ENCODE results near the gene PDE6H. TPM values are rescaled to one million over a fixed set of nuclear protein-coding genes. Genes with fewer than 3 reads are reported as not detected.

Gene PDE6H
- total RNA-seq, 1 donor from 2014 or later = not detected

GRCh38 chr12:14963520-14963919, 9.3 kb upstream of the PDE6H start:
- no peak for DNase-seq
- intact Hi-C loops (cut with micrococcal nuclease) = no loop called here
- no peak for ATAC-seq

- intact Hi-C loops (cut with micrococcal nuclease) = no loop called here
These were observed 8.4 kb upstream of the PDE6H start for GRCh38 chr12:14964406-14964805.

GRCh38 chr12:14965221-14965620, 7.6 kb upstream of the PDE6H start:
- DNase-seq (no peak), ATAC-seq (no peak)
- intact Hi-C loops (cut with micrococcal nuclease) = no loop called here

More at GRCh38 chr12:14964406-14964805, 8.4 kb upstream of the PDE6H start:
- ATAC-seq (no peak), DNase-seq (no peak)

- intact Hi-C loops (cut with micrococcal nuclease) = no loop called here
- no peak for ATAC-seq
- no peak for DNase-seq
These were observed 4.4 kb upstream of the PDE6H start for GRCh38 chr12:14968478-14968877.

- intact Hi-C loops (cut with micrococcal nuclease) = no loop called here
- DNase-seq = no peak
- ATAC-seq = no peak
These were observed 2.4 kb upstream of the PDE6H start for GRCh38 chr12:14970473-14970872.

GRCh38 chr12:14974633-14975032, 1.8 kb downstream of the PDE6H start:
- ATAC-seq (no peak), DNase-seq (no peak)
- intact Hi-C loops (cut with micrococcal nuclease) = no loop called here

GRCh38 chr12:14975457-14975856, 2.6 kb downstream of the PDE6H start:
- intact Hi-C loops (cut with micrococcal nuclease) = no loop called here
- no peak for DNase-seq
- no peak for ATAC-seq

GRCh38 chr12:14976658-14977057, 3.8 kb downstream of the PDE6H start:
- ATAC-seq (no peak), DNase-seq (no peak)
- intact Hi-C loops (cut with micrococcal nuclease) = no loop called here

GRCh38 chr12:14979468-14979867, 6.6 kb downstream of the PDE6H start:
- no peak for DNase-seq

GRCh38 chr12:14981049-14981448, 8.2 kb downstream of the PDE6H start:
- DNase-seq = no peak
- ATAC-seq = peak; percentile 35
- intact Hi-C loops (cut with micrococcal nuclease) = no loop called here

More at GRCh38 chr12:14979468-14979867, 6.6 kb downstream of the PDE6H start:
- intact Hi-C loops (cut with micrococcal nuclease) = no loop called here
- ATAC-seq = no peak

GRCh38 chr12:14982562-14982961, 9.7 kb downstream of the PDE6H start:
- intact Hi-C loops (cut with micrococcal nuclease) = no loop called here
- DNase-seq (no peak), ATAC-seq (no peak)

- intact Hi-C loops (cut with micrococcal nuclease) = no loop called here
- DNase-seq (no peak), ATAC-seq (no peak)
These were observed 10.1 kb downstream of the PDE6H start for GRCh38 chr12:14982991-14983390.

GRCh38 chr12:14984036-14984435, 11.2 kb downstream of the PDE6H start:
- DNase-seq = no peak
- no peak for ATAC-seq
- intact Hi-C loops (cut with micrococcal nuclease) = no loop called here

GRCh38 chr12:14984766-14985285, 12.0 kb downstream of the PDE6H start:
- intact Hi-C loops (cut with micrococcal nuclease) = no loop called here
- no peak for ATAC-seq

GRCh38 chr12:14986449-14986848, 13.6 kb downstream of the PDE6H start:
- ATAC-seq = no peak
- intact Hi-C loops (cut with micrococcal nuclease) = no loop called here
- DNase-seq = no peak

More at GRCh38 chr12:14984766-14985285, 12.0 kb downstream of the PDE6H start:
- DNase-seq = no peak

- no peak for DNase-seq
- ATAC-seq = no peak
- intact Hi-C loops (cut with micrococcal nuclease) = no loop called here
These were observed 15.2 kb downstream of the PDE6H start for GRCh38 chr12:14988035-14988434.

- DNase-seq (no peak), ATAC-seq (no peak)
- intact Hi-C loops (cut with micrococcal nuclease) = no loop called here
These were observed 16.9 kb downstream of the PDE6H start for GRCh38 chr12:14989790-14990189.

GRCh38 chr12:14991069-14991468, 18.2 kb downstream of the PDE6H start:
- DNase-seq (no peak), ATAC-seq (no peak)
- intact Hi-C loops (cut with micrococcal nuclease) = no loop called here

- intact Hi-C loops (cut with micrococcal nuclease) = no loop called here
- DNase-seq = no peak
- no peak for ATAC-seq
These were observed 19.8 kb downstream of the PDE6H start for GRCh38 chr12:14992673-14993072.

- ATAC-seq (no peak), DNase-seq (no peak)
- intact Hi-C loops (cut with micrococcal nuclease) = no loop called here
These were observed 20.3 kb downstream of the PDE6H start for GRCh38 chr12:14993117-14993516.

GRCh38 chr12:14993537-14994266, 20.9 kb downstream of the PDE6H start:
- DNase-seq (no peak), ATAC-seq (no peak)
- intact Hi-C loops (cut with micrococcal nuclease) = no loop called here
